Activated T-helper 17 cell treated with anti-CD3 and anti-CD28 coated beads, Interleukin-2, amount 50 U/mL, for 72 hours (primary cell): ENCODE data around the gene CLDN6. TPM values are rescaled to one million over a fixed set of nuclear protein-coding genes. Genes with fewer than 3 reads are reported as not detected.

ENCODE experiments used
- ATAC-seq: fragments of 150-1000 bp; cut with Tn5 transposase; replicated peaks from 2 replicates; pipeline ENCODE4 v1.10.0; 2021; ENCODE audit warnings: mild to moderate bottlenecking, moderate library complexity
- H3K27ac Mint-ChIP-seq: one replicate; pipeline ENCODE4 v1.8.0; 2022; ENCODE audit warnings: mixed read lengths
- H3K27me3 Mint-ChIP-seq: one replicate; pipeline ENCODE4 v1.8.0; 2022; ENCODE audit warnings: mixed read lengths
- H3K36me3 Mint-ChIP-seq: one replicate; pipeline ENCODE4 v1.8.0; 2022; ENCODE audit warnings: low read depth, mild to moderate bottlenecking, mixed read lengths
- H3K4me1 Mint-ChIP-seq: one replicate; pipeline ENCODE4 v1.8.0; 2022; ENCODE audit warnings: mixed read lengths
- H3K4me3 Mint-ChIP-seq: one replicate; pipeline ENCODE4 v1.8.0; 2022; ENCODE audit warnings: mild to moderate bottlenecking, mixed read lengths
- H3K9me3 Mint-ChIP-seq: one replicate; pipeline ENCODE4 v1.8.0; 2022; ENCODE audit warnings: mixed read lengths
- total RNA-seq, 2 donors: library from RNA; stranded (reverse); gene quantifications; one replicate each; pipeline ENCODE4 v1.2.3, GENCODE V29; 2022

Gene CLDN6
- total RNA-seq, 2 donors from 2014 or later, result not detected

DNA sequence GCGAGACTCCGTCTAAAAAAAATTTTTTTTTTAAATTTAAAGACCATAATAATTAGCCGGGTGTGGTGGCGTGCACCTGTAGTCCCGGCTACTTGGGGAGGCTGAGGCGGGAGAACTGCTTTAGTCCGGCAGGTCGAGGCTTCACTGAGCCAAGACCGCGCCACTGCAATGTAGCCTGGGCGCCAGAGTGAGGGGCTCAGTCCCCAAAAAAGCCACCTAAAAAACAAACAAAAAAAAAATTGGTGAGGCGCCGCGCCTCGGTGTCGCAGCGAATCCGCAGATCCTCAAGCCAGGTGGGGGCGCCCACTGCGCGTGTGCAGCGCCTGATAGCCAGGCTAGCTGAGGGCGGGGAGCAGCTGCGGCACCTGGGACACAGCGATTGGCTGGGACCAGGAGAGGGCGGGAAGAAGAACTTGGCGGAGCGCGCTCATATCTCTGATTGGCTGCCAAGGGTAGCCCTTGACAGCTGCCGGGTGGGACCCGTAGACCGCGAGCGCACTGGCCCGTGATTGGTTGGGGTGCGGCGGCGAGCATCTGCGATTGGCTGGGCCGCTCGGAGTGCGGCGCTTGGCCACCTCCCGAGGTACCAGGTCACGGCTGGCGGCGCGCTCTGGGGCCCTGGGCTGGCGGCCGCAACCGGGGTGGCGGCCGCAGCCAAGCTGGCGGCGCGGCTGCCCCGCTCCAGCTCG lies 14.3 kb downstream of the CLDN6 start:
- ATAC-seq, result peak; percentile 100
- Mint-ChIP-seq H3K4me1 (peaks cover 10% of the 10 kb centered on the region), H3K27ac (no peak overlapping the region), H3K27me3 (peaks cover 6% of the 10 kb centered on the region), H3K9me3 (no peaks in the 10 kb centered on the region), H3K36me3 (no peaks in the 10 kb centered on the region), H3K4me3 (peak overlapping the region; percentile 39)

DNA sequence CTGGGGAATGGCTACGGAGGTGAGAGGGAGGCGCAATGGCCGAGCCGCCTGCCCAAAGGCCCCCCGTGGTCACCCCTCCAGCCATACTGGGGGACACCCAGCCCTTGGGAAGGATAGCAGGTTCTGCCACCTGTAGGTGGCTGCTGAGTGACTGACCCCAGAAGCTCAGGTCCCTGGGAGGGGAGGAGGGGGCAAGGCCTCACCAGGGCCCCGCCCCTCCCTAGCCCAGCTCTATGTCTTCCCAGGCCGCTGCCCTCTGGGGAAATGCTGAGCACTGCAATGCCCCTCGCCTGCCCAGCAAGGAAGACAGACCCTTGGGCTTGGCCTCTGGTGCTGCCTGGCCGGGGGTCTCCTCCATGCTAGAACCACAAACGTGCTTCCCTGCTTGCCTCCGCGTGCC lies 16.7 kb downstream of the CLDN6 start:
- Mint-ChIP-seq H3K27ac (no peak overlapping the region), H3K27me3 (peaks cover 3% of the 10 kb centered on the region), H3K4me1 (no peaks in the 10 kb centered on the region), H3K36me3 (no peaks in the 10 kb centered on the region), H3K9me3 (no peaks in the 10 kb centered on the region), H3K4me3 (no peak overlapping the region)
- ATAC-seq, result no peak

DNA sequence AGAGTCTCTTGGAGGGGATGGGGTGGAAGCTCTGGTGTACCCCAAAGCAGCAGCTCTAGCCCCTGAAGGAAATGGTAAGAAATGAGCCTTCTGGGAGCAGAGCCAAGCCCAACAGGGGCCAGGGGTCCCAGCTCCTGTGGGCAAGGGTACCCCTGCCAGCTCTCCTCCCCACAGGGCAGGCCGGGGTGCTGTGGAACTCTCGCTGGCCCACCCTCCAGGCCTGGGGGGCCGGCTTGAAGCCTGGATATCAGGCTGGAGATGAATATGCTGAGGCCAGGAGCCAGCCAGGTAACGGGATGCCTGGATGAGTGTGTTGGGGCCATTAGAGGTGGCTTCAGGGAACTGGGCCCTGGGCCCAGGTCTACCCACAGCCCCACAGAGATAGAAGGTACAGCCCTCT lies 17.4 kb downstream of the CLDN6 start:
- H3K4me1 Mint-ChIP-seq, result no peaks in the 10 kb centered on the region
- H3K36me3 Mint-ChIP-seq, result no peaks in the 10 kb centered on the region
- H3K4me3 Mint-ChIP-seq, result no peak overlapping the region
- H3K27ac Mint-ChIP-seq, result no peak overlapping the region
- ATAC-seq, result no peak
- H3K9me3 Mint-ChIP-seq, result no peaks in the 10 kb centered on the region
- H3K27me3 Mint-ChIP-seq, result peaks cover 3% of the 10 kb centered on the region

DNA sequence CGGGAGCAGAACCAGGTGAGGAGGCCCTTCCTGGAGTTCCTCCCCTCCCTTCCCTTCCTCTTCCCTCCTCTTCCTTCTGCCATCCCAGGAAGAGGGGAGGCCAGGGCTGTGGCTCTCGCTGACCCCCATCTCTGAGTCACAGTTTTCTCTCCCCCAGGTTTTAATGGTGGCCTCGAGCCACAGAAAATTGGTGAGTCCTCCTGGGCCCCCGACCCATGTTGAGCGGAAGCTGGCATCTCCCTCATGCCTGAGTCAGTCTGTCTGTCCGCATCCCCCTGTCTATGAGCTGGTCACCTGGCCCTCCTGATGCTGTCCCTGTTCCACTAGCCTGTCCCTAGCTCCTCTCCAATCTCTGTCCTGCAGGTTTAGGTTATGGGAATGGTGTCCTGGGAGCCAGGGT lies 18.1 kb downstream of the CLDN6 start:
- Mint-ChIP-seq H3K36me3 (no peaks in the 10 kb centered on the region), H3K27me3 (peaks cover 3% of the 10 kb centered on the region), H3K27ac (no peak overlapping the region), H3K4me3 (no peak overlapping the region), H3K9me3 (no peaks in the 10 kb centered on the region), H3K4me1 (no peaks in the 10 kb centered on the region)
- ATAC-seq, result no peak

DNA sequence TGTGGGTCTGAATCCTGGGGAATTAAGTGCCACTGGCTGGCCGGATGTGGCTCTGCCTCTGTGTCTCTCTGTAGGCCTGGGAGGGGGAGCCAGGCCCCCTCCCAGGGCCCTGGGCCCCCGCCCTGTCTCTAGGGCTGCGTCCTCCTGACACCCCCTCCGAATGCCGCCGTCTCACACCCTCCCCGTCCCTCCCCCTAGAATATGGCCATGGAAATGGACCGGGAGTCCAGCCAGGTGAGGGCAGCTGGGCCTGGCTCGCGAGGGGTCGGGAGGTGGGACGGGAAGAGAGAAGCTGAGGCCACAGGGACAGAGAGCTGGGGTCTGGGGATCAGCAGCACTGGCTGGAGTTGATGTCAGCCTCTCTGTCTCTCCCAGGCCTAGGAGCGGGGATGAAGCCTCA lies 21.7 kb downstream of the CLDN6 start:
- no peak overlapping the region for H3K4me3 Mint-ChIP-seq

DNA sequence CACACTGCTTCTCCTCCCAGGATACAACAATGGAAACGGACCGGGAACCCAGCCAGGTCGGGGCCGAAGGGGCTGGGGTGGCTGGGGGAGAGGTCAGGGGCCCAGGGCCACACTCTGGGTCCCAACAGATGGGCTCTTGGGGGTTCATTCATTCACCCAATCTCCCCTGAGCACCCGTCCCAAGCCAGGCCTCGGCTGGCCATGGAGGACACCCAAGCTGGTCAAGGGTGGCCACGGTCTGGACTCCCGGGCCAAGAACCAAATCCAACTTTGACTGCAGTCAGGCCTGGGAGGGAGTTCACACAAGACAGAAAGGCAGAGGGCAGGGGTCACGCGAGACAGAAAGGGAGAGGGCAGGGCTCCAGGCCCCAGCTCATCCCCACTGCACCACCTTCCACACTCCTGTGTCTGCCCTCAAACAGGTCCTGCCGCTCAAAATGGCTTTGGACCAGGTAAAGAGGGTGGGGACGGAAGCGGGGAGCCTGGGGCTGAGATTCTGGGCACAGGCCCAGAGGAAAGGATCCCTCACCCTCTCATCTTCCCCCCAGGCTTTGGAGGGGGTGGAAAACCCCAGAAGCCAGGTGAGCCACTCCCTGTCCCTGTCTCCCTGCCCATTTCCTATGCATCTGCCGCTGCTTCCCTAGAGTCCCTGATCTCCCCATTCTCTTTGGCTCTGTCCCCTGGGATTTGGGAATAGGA lies 25.5 kb downstream of the CLDN6 start:
- no peak overlapping the region for H3K27ac Mint-ChIP-seq
- no peak for ATAC-seq
- peaks cover 3% of the 10 kb centered on the region for H3K27me3 Mint-ChIP-seq
- no peaks in the 10 kb centered on the region for H3K9me3 Mint-ChIP-seq
- no peaks in the 10 kb centered on the region for H3K36me3 Mint-ChIP-seq
- H3K4me3 Mint-ChIP-seq, result no peak overlapping the region
- no peaks in the 10 kb centered on the region for H3K4me1 Mint-ChIP-seq

More for the DNA sequence above, 21.7 kb downstream of the CLDN6 start:
- H3K4me1 Mint-ChIP-seq, result no peaks in the 10 kb centered on the region
- H3K36me3 Mint-ChIP-seq, result no peaks in the 10 kb centered on the region
- peaks cover 3% of the 10 kb centered on the region for H3K27me3 Mint-ChIP-seq
- no peak overlapping the region for H3K27ac Mint-ChIP-seq
- no peaks in the 10 kb centered on the region for H3K9me3 Mint-ChIP-seq
- no peak for ATAC-seq

DNA sequence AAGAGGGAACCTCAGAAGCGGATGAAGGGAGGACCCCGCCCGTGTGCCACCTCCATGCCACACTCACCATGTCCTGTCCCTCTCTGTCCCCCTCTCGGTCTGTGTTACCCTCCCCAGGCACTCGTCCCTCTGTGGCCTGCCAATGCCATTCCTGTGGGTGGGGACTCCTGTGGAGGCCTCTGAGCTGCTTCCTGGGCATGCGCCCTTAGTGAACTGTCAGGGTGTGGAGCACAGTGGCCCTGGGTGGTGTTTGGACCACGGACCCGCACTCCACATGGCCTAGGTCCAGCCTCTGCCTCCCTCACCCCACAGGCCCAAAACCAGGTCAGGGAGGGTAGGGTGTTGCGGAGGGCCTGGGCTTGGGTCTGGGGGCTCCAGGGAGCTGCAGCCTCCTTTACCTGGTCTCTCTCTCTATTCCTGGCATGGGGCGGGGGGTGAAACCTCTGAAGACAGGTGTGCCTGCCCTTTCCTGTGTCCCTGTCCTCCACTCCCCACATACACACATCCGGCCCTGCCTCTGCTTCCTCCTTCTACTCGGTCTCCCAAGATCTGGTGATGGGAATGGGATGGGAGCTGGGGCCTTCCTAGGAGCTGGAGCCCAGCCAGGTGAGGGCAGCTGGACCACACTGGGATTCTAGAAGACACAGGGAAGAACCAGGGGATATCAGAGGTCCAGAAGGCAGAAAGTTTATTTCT lies 26.3 kb downstream of the CLDN6 start:
- Mint-ChIP-seq H3K4me3 (no peak overlapping the region), H3K4me1 (no peaks in the 10 kb centered on the region), H3K9me3 (no peaks in the 10 kb centered on the region), H3K27me3 (peaks cover 3% of the 10 kb centered on the region), H3K36me3 (no peaks in the 10 kb centered on the region), H3K27ac (no peak overlapping the region)
- no peak for ATAC-seq

DNA sequence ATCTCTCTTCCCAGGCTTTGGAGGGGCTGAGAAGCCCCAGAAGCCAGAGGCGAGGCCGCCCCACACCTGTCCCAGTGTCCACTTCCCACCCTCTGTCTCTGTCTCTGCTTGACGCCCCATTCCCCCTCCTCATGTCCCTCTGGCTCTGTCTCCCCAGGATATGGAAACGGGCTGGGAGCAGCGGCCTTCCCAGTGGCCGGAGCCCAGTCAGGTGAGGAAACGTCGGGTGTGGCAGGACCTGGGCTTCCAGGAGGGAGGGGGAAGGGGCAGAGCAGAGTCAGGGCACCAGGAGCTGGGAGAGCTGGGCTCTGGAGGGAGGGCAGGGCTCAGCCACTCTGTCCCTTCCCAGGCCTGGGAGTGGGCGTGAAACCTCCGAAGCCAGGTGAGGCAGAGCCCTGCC lies 27.1 kb downstream of the CLDN6 start:
- H3K36me3 Mint-ChIP-seq, result no peaks in the 10 kb centered on the region
- H3K4me3 Mint-ChIP-seq, result no peak overlapping the region
- no peak overlapping the region for H3K27ac Mint-ChIP-seq
- peaks cover 3% of the 10 kb centered on the region for H3K27me3 Mint-ChIP-seq
- no peaks in the 10 kb centered on the region for H3K4me1 Mint-ChIP-seq
- H3K9me3 Mint-ChIP-seq, result no peaks in the 10 kb centered on the region
- ATAC-seq, result no peak

DNA sequence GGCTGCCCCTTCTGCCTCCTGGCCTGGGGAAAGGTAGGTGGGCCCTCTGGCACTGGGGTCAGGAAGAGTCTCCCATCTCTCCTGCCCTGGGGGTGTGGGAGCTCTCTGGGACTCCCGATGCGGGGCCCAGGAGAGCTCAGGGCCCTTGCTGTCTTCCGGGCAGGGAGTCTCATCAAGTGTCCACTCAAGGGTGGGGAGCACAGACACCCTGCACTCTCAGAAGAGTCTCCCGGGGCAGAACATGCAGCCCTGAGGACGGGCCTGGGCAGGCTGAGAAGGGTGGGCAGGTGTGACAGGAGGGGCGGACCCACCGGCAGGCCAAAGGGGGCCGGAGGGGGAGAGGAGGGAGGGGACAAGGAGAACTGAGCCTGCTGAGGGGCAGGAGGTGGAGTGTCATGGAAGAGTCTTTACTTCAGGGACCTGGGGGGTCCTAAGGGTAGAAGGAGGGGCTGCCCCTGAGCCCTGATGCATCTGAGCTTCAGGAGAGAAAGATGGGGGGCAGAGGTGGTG lies 29.3 kb downstream of the CLDN6 start:
- Mint-ChIP-seq H3K36me3 (no peaks in the 10 kb centered on the region), H3K4me1 (no peaks in the 10 kb centered on the region), H3K9me3 (no peaks in the 10 kb centered on the region), H3K27ac (no peak overlapping the region), H3K27me3 (peaks cover 3% of the 10 kb centered on the region), H3K4me3 (no peak overlapping the region)
- ATAC-seq, result no peak

DNA sequence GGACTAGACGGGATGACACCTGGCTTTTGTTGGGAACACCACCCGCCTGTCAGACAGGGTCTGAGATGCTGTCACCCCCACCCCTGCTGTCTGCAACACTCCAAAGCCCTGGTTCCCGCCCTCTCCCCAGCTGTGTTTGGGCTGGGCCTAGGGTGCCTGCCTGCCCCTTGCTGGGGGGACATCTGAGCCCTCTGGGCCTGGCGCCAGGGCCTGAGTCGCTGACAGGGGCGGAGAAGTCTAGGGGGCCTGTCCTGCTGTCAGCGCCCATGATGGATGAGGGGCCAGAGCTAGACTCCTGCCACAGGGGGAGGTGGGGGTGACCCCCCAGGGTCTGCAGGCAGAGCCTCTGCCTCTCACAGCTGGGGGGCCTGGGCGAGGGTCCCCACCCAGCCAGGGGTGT lies 30.1 kb downstream of the CLDN6 start:
- H3K4me3 Mint-ChIP-seq, result no peak overlapping the region
- H3K9me3 Mint-ChIP-seq, result no peaks in the 10 kb centered on the region
- no peak overlapping the region for H3K27ac Mint-ChIP-seq
- H3K4me1 Mint-ChIP-seq, result no peaks in the 10 kb centered on the region
- peaks cover 3% of the 10 kb centered on the region for H3K27me3 Mint-ChIP-seq
- H3K36me3 Mint-ChIP-seq, result no peaks in the 10 kb centered on the region
- no peak for ATAC-seq

DNA sequence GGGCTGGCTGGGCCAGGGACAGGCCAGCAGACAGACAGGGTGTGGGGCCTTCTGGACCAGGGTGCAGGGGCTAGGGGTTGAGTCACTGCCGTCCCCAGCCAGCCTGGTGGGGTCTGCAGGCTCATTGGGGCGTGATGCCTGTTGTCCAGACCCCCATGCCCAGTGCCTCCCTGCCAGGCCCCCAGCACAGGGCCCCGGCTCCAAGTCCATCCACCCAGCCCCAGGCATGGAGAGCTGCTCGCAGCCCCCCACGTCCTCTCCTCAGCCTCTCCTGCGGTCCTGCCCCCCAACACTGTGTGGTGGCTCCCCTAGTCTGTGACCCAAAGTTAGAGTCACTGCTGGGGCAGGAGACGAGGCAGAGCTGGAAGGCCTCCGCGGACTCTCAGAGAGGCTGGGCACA lies 30.7 kb downstream of the CLDN6 start:
- ATAC-seq, result no peak
- no peak overlapping the region for H3K4me3 Mint-ChIP-seq
- no peak overlapping the region for H3K27ac Mint-ChIP-seq
- H3K27me3 Mint-ChIP-seq, result peaks cover 3% of the 10 kb centered on the region
- H3K4me1 Mint-ChIP-seq, result no peaks in the 10 kb centered on the region
- no peaks in the 10 kb centered on the region for H3K9me3 Mint-ChIP-seq
- no peaks in the 10 kb centered on the region for H3K36me3 Mint-ChIP-seq

DNA sequence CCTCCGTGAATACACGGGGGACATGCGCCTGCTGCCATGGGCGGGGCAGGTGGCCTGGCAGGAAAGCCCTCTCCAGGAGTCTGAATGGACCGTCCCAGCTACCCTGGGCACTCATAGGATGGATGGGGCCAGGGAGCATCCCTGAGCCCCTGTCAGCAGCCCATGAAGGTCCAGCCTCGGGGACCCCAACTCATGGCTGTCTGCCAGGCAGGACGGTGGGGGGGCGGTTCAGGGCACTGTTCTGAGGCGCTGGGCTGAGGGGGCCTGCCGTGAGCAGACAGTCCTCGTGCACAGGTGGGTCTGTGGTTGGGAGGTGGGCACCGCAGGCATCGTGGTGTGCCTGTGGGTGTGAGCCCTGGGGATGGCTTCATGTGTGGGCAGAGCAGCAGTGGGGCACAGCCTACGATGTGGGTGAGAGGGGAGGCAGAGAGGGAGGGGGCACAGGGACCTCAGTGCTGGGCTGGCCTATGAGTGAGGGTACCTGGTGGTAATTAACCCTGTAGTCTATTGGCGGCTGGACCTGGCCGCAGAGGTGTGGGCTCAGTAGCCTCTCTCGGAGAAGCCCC lies 31.3 kb downstream of the CLDN6 start:
- peaks cover 3% of the 10 kb centered on the region for H3K4me1 Mint-ChIP-seq
- H3K27ac Mint-ChIP-seq, result no peak overlapping the region
- peaks cover 3% of the 10 kb centered on the region for H3K27me3 Mint-ChIP-seq
- no peak for ATAC-seq
- H3K36me3 Mint-ChIP-seq, result no peaks in the 10 kb centered on the region
- no peak overlapping the region for H3K4me3 Mint-ChIP-seq
- H3K9me3 Mint-ChIP-seq, result no peaks in the 10 kb centered on the region

DNA sequence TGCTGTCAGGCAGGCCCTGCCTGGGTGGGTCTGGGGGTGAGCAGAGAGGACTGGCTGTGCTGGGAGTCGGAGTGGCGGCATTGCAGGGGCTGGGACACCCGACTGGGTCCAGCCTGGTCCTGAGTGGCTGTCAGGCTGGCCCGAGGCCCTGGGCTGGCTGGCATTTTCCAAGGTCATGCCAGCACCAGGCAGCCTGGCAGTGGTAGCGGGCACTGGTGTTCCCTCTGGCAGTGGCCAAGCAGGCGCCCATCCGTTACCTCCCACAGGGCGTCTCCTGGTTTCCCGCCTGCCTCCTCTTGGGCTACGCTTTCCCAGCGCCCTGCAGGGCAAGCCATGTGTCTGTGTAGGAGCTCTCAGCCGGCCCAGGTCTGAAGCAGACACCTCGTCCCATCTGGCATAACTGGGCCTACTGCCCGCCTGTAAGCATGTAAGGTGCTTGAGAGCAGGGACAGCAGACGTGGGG lies 32.1 kb downstream of the CLDN6 start:
- Mint-ChIP-seq H3K4me3 (no peak overlapping the region), H3K27ac (no peak overlapping the region), H3K36me3 (no peaks in the 10 kb centered on the region), H3K27me3 (peaks cover 3% of the 10 kb centered on the region), H3K4me1 (peaks cover 3% of the 10 kb centered on the region), H3K9me3 (no peaks in the 10 kb centered on the region)
- ATAC-seq, result no peak

DNA sequence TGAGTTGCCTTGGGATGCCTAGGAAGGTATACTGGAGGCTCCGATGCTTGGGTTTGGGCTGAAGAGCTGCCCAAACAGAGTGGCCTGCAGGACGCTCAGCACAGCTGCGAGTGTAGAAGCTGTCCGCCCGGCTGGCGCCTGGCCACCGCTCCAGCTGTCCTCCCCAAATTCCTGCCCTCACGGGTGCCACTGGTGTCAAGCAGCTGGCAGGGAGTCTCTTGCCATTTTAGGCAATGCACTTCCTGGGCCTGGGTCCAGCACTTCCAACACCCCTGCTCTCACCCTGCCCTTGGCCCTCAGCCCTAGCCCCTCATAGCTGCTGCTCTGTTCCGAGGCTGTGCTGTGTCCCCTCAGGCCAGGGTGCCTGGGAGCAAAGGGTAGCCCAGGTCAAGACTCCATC lies 32.5 kb downstream of the CLDN6 start:
- peaks cover 3% of the 10 kb centered on the region for H3K27me3 Mint-ChIP-seq

More for the DNA sequence above, 32.5 kb downstream of the CLDN6 start:
- H3K4me3 Mint-ChIP-seq, result no peak overlapping the region
- no peaks in the 10 kb centered on the region for H3K9me3 Mint-ChIP-seq
- no peak for ATAC-seq
- no peak overlapping the region for H3K27ac Mint-ChIP-seq
- H3K4me1 Mint-ChIP-seq, result peaks cover 3% of the 10 kb centered on the region
- no peaks in the 10 kb centered on the region for H3K36me3 Mint-ChIP-seq
